Activated CD4-positive, alpha-beta T cell treated with anti-CD3 and anti-CD28 coated beads, Interleukin-10, Interleukin-2, amounts not matched to agents 100 ng/mL and 50 ng/mL, durations not matched to agents 16 hours and 8 hours (primary cell): ENCODE data around the gene ARTN.

Experiments used
- DNase-seq: peaks from one replicate; pipeline ENCODE4 v3.0.0-alpha.2; 2020

The ARTN gene

DNA sequence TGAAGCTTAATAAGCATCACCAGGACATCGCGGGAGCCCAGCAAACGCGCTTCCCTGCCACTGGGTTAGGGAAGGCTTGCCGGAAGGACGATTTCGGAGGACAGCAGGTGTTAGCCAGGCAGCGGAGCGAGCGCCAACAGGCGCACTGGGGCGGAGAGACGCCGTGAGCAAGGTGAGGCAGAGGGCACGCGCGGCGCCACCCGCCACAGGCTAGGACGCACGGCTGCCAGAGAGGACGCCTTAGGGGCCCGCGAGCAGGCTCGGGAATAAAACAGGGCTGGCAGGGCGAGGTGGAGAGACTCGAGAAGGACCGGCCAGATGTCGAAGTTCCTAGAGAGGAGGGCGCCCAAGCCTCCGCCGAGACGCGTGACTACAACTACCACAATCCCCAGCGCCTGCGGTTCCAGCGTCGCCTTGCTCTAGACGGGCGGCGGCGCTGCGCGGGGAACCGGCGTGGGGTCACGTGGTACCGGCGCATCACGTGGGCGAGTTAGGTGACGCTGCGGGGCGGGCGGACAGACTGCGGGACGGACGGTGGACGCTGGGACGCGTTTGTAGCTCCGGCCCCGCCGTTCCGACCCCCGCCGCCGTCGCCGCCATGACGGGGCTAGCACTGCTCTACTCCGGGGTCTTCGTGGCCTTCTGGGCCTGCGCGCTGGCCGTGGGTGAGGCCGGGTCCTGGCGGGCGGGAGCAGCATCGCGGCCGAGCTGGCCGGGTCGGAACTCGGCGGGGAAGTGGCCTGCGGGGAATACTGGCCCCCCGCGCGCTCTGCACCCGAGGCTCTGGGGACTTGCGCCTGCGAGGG is 41.0 kb downstream of the ARTN start, which contains the start of gene ATP6V0B:
Gene ATP6V0B, plus strand, starts transcription at position 518 of the 806 bp plus-strand sequence. Its CDS starts 81 bp downstream, at position 599.
- DNase-seq, result peak; percentile 96

DNA sequence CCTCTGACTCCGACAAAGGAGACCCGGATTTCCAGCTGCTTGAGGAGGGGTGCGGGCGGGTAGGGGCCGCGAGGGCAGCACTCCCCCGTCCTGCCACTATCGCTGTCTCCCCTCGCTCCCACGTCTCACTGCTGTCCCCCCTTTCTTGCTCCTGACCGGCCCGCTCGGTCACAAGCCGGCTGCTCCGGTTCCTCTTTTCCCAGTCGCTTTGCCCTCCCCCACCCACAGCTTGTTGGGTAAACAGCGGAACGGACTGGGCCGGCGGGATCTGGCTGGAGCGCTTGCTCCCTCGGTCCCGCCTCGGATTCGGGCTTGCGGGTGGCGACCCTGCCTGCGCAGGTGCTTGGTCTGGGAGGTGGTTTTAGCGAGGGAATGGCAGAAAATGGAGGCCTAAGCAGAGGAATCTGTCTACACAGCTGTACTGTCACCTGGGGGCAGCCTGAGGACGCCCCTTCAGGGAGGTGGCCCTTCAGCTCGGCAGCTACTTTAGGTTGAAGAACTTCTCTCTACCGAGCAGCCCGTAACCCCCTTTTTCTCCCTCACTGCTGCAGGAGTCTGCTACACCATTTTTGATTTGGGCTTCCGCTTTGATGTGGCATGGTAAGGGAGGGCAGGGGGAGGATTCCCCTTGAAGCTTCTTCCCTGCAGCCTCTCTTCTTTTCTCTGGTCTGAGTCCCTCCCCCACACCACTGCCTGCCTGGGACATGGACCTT is 41.8 kb downstream of the ARTN start:
- DNase-seq, result peak; percentile 35

DNA sequence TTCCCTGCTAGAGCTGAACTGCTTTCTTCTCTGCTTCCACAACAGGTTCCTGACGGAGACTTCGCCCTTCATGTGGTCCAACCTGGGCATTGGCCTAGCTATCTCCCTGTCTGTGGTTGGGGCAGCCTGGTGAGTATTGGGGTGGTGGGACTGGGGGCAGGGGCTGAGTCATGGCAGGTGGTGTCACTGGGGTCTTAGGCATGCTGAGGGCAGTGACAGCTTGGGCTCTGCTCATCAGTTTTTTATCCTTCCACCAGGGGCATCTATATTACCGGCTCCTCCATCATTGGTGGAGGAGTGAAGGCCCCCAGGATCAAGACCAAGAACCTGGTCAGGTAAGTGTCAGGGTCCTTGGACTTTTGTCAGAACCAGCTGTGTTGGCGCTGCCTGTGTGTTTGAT is 42.4 kb downstream of the ARTN start:
- no peak for DNase-seq

DNA sequence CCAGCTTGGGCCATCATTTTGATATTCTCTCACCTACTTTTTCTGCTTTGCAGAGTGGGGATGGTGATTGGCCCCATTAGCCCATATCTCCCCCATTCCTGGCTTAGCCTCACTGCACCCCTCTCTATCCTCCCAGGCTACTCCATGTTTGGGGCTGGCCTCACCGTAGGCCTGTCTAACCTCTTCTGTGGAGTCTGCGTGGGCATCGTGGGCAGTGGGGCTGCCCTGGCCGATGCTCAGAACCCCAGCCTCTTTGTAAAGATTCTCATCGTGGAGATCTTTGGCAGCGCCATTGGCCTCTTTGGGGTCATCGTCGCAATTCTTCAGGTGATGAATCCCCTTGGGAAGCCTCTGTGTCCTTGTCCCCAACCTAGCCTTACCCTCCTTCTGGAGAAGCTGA is 43.3 kb downstream of the ARTN start:
- no peak for DNase-seq

DNA sequence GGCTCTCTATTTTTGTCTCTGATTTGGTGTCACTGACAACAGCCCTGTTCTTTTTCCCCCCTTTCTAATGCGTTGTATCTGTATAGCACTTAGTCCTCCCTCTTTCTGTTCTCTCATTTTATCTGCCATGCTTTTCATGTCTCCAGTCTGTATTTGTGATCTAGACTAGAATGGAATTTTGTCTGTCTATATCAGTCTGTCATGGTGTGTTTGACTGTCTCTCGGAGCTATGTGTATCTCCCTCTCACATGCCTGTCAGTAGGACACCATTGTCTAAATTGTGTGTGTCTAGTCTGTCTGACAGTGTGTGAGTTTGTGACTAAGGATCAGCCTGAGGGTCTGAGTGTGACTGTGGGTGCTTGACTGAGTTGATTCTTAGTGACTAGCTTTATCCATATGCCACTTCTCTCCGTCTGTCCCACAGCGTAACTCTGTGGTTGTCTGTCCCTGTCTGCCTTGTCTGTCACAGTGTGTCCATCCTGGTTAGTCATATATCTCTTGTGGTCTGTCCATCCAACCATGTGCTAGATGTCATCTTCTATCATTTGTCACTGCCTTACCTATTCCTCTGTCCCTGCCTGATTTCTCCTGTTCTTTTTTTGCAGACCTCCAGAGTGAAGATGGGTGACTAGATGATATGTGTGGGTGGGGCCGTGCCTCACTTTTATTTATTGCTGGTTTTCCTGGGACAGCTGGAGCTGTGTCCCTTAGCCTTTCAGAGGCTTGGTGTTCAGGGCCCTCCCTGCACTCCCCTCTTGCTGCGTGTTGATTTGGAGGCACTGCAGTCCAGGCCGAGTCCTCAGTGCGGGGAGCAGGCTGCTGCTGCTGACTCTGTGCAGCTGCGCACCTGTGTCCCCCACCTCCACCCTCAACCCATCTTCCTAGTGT is 44.0 kb downstream of the ARTN start:
- DNase-seq, result no peak

DNA sequence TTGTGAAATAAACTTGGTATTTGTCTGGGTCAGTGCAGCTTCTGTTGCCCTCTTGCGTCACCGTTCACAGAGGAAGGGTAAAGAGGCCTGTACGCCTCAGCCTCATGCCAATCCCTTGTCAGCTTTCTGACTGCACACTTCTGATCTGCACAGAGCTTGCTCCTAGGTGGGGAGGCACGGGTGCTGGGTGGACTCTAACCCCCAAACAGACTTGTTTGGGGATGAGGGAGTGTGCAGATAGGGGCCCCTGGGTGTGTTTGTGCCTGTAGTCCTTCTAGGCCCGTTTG is 44.6 kb downstream of the ARTN start:
- DNase-seq, result no peak

DNA sequence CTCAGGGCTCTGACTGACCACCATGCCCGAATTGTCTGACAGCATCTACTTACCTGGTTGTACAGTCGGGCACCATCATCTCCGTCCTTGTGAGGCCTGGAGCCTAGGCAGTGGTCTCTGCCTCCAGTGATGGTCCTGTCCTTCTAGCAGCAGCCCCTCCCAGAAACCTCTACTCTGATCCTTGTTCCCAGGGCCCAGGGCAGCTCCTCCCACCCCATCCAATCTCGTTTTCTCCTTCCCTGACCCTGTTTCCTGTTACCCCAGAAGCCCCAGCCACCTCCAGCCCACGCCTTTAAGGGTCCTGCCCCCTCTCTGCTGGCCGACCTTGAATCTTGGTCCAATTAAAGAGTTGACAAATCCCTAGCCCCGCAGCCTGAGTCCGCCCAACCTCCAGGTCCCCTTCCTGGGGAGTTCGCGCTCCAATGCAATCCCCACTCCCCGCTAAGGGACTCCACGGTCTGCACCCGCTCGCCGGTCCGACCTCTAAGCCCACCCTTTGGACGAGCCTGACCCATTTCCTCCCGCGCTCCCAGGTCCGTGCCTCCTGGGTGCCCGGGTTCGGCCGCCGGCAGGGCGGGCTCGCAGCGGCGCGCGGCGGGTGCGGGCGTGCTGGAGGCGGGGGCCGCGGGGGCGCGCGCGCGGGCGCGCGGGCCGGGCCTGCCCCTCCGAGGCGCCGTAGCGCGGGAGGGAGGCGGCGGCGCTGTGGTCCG is 45.1 kb downstream of the ARTN start, which contains the start of gene B4GALT2:
Gene B4GALT2, plus strand, starts transcription at position 660 of the 710 bp plus-strand sequence. CDS start 1,951 bp downstream, outside the sequence.
- peak; percentile 69 for DNase-seq

DNA sequence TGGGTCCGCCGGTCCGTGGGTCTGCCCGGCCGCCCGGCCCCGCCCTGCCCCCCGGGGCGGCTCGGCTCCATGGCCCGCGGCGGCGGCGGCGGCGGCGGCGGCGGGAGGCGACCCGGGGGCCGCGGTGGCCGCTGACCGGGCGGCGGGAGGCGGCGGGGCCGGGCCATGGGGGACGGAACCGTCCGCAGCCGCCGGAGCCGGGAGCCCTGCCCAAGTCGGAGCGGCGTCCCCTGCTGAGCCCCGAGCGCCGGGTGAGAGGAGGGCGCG is 45.6 kb downstream of the ARTN start:
- DNase-seq, result no peak

DNA sequence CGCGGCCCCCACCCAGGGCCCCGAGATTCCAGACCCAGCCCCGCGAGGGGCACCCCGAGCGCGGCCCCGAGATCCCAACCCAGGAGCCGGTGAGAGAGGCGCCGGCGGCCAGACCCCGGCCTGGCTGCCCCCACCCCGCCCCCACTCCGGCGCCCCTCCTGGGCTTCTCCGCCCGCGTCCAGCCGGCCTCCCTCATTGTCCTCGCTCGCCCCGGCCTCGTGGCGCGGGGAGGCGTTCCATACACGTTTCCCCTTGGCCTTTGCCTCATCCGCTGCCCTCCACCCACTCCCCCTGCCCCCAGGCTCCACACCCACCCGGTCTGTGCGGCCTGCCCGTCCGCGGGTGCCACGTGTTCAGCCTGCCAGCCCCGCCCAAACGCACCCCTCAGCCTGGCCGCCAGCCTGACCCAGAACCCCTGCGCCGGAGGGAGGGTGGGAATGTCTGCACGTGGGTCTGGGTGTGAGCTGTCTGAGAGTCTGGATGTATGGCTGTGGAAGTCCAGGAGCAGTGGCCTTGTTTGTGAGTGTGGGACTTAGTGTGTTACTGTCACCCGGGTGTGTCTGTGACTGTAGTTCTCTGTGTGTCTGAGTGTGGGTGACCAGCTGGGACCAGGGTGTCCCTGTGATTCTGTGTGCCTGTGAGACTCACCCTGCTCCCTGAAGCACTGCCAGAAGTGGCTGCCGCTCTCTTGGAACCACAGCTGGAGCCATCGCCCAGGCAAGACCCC is 46.1 kb downstream of the ARTN start:
- DNase-seq, result peak; percentile 73

DNA sequence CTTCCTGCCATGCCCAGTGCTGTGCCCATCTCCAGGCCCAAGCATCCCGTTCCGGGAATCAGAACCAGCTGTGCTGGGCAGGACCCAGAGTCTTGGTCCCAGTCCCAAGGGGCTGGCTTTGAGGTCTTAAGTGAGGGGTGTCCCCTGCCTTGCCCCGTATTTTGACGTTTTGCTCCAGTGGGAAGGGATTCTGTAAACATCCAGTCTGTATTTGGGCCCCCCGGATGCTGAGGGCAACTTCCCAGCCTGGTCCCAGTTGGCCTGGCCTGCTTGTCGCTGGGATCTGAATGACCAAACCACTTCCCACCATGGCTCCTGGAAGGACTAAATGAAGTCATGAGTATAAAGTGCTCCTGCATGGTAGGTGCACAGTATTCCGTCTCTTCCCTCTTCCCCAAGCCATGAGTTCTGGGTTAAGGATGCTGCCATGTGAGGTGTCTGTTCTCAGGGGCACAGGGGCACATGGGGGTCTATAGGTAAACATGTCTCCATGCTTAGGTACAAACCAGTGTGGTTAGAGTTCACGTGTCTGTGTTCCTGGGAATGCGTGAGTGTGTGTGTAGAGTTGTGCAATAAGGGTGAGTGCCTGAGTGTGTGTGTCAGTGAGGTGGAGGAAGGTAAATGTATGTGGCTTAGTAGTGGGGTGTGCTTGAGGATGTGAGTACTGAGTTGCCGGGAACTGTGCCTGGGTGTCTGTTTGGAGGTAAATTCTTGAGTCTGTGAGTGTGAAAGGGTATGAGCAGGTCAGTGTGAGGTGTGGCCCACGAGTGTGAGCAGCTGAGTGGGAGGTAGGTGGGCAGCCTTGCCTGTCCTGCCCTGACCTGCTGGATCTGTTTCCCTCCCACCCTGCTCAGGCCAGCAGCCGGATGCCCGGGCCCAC is 46.9 kb downstream of the ARTN start:
- no peak for DNase-seq

DNA sequence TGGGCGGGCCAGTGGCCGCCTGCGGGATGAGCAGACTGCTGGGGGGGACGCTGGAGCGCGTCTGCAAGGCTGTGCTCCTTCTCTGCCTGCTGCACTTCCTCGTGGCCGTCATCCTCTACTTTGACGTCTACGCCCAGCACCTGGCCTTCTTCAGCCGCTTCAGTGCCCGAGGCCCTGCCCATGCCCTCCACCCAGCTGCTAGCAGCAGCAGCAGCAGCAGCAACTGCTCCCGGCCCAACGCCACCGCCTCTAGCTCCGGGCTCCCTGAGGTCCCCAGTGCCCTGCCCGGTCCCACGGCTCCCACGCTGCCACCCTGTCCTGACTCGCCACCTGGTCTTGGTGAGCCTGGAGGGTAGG is 47.5 kb downstream of the ARTN start:
- DNase-seq, result no peak

DNA sequence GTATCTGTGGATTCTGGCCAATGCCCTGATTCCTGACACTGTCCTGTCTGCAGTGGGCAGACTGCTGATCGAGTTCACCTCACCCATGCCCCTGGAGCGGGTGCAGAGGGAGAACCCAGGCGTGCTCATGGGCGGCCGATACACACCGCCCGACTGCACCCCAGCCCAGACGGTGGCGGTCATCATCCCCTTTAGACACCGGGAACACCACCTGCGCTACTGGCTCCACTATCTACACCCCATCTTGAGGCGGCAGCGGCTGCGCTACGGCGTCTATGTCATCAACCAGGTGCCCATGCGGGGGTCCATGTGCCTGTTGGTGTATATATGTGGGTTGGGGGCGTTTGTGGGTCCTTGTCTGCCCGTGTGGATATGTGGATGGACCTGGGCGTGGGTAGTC is 48.0 kb downstream of the ARTN start:
- no peak for DNase-seq

DNA sequence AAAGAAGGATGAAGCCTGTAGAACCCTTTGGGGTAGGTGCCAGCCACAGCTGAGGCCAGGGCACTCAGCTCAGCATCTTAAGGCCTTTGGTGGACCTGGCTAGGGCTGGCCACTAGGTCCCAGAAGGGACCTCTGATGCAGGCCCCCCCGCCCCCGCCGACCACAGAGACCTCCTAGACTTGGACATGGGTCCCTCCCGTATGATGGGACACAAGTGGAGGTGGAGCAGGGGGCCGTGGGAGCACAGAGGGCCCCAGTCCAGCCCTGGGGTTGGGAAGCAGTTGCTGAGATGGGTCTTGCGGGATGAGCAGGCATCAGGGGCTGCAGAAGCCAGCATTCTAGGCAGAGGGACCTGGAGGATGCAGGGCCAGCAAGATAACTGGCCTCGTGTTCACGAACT is 48.6 kb downstream of the ARTN start:
- no peak for DNase-seq

DNA sequence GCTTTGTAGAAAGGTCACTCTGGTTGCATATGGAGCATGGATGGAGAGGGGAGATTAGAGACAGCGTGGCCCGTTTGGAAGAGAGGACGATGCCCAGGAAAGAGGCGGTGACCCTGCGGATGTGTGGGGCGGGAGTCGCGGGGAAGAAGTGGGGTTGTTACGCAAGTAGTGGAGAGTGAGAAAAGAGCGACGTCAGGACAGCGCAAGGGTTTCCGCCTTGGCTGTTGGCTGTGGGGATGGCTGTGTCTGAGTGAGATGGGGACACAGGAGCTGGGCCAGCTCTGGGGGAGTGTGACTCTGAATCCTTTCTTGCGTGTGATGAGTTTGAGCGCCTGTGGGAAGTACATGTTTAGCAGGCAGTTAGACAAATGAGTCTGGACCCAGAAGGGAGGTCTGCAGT is 49.2 kb downstream of the ARTN start:
- DNase-seq, result no peak

DNA sequence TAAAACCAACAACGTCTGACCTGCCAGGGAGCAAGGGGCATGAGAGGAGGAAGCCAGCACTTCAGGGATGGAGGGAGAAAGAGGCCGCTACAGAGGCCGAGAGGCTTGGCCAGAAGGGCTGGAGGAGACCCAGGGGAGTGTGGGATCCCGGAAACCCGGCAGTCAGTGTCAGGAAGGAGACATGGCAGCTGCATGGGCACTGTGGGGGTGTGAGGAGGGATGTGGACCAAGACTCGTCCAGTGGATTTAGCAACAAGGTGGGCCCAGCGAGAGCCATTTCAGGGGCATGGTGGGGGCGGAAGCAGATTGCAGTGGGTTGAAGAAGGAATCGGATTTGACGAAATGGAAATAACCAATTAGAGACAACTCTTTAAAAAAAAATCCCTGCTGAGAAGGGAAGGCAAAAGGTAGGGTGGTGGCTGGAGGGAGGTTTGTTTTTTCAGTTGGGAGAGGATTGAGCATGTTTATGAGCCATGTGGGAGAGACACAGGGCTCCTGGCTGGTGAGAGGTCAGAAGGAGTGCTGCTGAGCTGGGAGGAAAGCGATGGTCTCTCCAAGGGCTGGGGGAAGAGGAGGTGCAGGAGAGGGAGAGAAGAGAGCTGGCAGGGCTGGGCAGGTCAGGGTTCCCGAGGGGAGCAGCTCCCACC is 49.8 kb downstream of the ARTN start:
- no peak for DNase-seq

DNA sequence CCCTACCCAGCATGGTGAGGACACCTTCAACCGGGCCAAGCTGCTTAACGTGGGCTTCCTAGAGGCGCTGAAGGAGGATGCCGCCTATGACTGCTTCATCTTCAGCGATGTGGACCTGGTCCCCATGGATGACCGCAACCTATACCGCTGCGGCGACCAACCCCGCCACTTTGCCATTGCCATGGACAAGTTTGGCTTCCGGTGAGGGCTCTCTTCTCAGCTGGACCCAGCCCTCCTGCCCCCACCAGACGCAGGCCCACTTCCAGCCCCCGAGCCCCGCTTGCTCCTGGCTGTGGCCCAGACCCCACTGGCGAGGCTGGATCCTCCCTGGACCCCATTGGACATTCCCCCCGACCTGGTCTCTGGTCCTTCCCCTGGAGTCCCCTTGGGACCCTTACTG is 51.3 kb downstream of the ARTN start:
- DNase-seq, result no peak

DNA sequence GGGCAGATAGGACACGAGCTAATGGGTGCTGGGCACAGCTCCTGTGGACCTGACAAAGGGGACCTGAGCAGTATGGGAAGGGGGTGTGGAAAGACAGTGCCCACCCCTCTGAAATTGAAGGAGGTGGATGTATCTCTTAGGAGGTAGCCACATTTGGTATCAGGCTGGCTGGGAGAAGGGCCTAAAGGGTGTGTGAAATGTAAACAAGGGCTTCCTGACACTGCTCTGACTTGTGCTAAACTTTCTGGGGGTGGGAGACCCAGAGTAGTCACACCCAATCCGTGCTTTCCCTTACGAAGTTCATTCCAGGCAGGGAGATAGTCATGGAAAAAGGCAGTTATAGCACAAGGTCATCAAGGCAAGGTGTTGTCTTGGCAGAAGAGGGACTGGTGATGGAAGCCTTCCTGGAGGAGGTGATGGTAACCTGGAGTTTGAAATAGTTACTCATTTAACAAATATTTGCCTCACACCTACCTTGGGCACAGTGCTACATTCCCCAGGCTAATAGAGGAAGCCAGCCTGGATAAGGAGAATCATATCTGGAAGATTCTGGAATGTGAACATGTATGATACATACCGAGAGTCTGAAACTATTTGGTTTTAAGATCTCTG is 52.5 kb downstream of the ARTN start:
- no peak for DNase-seq

DNA sequence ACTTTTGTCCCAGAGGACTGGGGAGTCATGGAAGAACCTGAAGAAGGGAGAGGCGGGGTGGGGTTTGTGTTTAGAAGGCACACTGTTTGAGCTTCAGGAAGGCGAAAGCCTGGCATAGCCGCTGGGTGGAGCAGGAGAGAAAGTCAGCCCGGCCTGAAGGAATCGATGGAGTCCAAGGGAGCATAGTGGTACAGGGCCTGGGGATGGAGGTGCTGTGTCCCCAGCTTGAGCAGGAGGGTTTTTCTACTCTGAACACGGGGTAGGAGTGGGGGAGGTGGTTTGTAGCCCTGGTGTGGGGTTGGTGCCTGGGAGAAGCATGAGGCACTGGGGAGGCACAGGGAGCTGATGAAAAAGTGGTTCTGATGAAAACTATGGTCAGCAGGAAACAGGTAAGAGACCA is 53.1 kb downstream of the ARTN start:
- no peak for DNase-seq
